ENCODE data around the gene GPATCH2L.
A peak's percentile ranks its signal among the peaks of the same experiment; 100 is the strongest.

The GPATCH2L gene

DNA sequence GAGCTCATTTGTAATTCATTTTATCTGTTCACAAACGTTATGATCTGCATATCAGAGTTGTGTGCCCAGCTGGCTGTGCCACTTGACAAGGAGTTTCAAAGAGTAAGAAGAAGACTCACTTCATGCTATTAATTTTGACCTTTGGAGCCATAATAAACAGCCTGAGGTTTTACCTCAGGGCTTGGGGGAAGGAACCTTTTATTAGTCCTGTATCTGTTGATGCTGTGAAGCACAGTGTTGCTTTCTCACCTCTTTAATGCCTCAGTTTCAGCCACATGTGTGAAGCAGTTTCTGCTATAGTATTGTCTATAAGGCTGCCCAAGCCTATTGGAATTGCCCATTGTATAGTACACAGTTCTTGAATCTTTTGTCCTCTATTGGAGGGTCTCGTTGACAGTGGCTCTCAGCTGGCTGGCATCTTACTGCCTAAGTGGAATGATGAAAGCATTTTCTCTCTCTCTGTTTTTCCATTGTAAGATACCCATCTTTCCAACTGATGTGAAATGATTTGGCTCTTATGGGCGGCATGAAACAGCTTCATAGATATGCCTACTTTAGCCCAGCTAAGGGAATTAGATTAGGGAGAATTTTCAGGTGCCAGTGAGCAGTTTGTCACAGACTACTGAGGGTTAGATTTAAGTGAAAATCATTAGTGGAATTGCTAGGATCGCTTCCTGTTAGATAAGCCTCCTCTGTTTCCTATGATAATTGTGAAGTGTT, 34.7 kb downstream of the GPATCH2L start:
- in situ Hi-C loops (cut with HindIII; ENCODE audit: low pct_ligation_motif_present, low pct_unique_long_range_greater_than_20kb, low sequenced_read_pairs): no loop called here
- no peak for DNase-seq

DNA sequence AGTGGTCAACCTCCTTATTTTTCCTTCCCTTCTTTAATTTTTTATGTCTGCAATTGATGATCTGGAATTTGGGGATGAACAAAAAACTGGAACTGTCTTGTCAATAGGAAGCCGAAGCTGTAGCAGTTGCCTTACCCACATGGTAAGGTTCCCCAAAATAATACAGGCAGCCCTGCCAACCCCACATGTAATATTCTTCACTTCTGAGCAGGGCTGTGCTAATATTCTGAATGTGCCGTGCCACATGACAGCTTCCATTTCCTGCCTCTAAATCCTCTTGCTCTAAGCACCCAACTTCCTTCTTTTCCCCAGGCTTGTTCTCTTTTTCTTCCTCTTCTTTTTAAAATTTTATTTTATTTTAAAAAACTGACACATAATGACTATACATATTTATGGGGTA, 39.6 kb downstream of the GPATCH2L start:
- DNase-seq: no peak
- in situ Hi-C loops (cut with HindIII; ENCODE audit: low pct_ligation_motif_present, low pct_unique_long_range_greater_than_20kb, low sequenced_read_pairs): no loop called here

DNA sequence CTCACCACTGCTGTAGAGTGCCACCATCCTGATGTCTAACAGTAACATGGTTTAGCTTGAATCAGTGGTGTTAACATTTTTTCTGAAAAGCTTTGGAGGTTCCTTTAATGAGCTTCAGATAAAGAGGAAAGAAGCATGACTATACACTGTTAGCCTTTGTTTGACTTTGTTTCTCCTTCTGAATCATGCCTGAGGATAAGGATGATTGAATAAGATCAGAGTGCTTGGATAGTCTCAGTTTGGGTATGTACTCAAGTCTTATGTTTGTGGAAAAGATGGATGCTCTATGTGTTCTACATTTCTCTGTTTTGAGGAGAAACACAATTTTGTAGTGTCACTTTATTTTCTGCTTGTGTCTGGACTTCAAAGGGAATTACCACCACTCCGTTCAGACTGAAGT, 42.0 kb downstream of the GPATCH2L start:
- no peak for DNase-seq

GRCh38 chr14:76194327-76194726, 42.6 kb downstream of the GPATCH2L start:
- in situ Hi-C loops (cut with HindIII; ENCODE audit: low pct_ligation_motif_present, low pct_unique_long_range_greater_than_20kb, low sequenced_read_pairs): no loop called here
- no peak for DNase-seq

More for the DNA sequence above, 42.0 kb downstream of the GPATCH2L start:
- in situ Hi-C loops (cut with HindIII; ENCODE audit: low pct_ligation_motif_present, low pct_unique_long_range_greater_than_20kb, low sequenced_read_pairs): no loop called here

DNA sequence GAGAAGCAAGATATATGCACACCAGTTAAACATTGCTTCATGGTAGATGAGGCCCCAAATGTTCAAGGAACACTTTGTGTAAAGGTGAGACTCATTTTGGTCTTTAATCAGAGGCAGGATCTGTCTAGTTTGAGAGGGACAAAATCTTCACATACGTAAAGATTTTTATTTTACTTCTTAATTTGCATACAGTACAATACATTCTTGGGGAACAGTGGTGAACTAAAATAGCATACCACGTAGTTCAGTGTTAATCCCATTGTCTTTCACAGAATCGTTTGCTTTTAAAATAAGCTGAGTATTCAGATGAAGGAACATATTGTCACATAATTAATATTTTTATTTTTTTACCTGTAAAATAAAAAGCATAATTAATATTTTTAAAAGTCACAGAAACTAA, 43.3 kb downstream of the GPATCH2L start:
- no peak for DNase-seq
- in situ Hi-C loops (cut with HindIII; ENCODE audit: low pct_ligation_motif_present, low pct_unique_long_range_greater_than_20kb, low sequenced_read_pairs): no loop called here

DNA sequence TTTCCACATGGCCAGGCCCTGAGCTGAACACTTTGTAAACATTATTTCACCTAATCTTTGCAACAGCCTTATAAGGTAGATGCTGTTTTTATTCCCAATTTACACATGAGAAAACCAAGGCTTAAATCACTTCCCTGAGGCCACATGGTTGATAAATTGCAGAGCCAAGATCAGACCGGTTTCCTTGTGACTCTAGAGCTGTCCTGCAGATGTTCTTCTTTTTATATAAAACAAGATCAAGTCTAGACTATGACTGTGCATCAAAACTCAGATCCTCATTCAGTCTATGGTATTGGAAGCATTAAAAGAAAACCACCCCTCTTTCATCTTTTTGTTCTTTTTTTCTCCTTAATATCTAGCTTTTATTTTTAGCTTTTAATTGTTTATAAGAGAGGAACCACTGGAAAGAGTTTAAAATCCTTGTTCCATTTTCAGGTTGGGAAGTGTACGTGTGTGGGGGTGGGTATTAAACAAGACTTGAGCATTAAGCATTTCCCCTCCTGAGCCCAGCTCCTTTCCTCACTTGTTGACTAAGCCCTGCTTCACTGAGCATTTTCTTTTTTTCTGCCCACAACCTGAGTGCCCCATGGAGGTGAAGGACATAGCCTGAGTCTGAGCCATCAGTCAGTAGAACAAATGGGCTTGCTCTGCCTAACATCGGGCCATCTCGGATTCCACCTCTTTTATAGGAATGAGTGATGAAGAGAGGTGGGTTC, 45.4 kb downstream of the GPATCH2L start:
- in situ Hi-C loops (cut with HindIII; ENCODE audit: low pct_ligation_motif_present, low pct_unique_long_range_greater_than_20kb, low sequenced_read_pairs): no loop called here
- no peak for DNase-seq

- DNase-seq: peak; percentile 19
Observed at GRCh38 chr14:76201162-76201561, 49.4 kb downstream of the GPATCH2L start.

DNA sequence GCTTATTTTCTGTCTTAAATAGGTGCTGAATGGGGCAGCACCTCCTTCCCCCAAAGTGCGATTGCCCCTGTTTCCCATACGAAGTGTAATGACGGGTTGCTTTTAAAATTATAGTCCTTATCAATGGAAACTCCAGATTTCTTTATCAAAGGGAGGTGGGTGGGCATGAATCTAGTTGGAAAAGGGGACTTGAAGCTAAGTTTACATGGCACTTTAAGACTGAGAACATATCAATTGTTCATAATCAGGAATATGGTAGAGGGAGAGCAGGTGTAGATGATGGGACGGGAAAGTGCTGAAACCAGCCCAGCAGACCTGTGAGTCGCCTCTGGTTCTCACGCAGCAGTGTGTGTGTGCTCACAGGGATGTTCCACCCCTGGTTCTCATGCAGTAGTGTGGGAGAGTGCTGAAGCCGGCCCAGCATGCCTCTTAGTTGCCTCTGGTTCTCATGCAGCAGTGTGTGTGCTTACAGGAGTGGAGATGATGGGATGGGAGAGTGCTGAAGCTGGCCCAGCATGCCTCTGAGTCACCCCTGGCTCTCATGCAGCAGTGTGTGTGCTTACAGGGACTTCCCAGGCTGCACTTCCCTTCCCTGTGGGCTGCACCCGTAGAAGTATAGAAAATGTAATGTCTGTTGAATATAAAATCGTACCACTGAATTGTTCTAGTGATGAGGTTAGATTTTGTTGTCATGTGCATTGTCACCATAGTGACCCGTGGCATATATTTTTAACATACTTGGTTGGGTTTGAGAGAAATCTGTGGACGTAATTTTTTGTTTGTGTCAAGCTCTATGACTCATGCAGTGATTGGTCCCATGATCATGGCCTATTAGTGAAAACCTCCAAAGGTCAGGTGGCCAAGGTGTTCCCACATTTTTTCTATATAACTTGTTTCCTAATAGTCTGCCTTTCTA, 51.6 kb downstream of the GPATCH2L start:
- peak; percentile 75 for DNase-seq
- in situ Hi-C loops (cut with HindIII; ENCODE audit: low pct_ligation_motif_present, low pct_unique_long_range_greater_than_20kb, low sequenced_read_pairs): no loop called here

More at GRCh38 chr14:76201162-76201561, 49.4 kb downstream of the GPATCH2L start:
- in situ Hi-C loops (cut with HindIII; ENCODE audit: low pct_ligation_motif_present, low pct_unique_long_range_greater_than_20kb, low sequenced_read_pairs): no loop called here

GRCh38 chr14:76204461-76205230, 52.9 kb downstream of the GPATCH2L start:
- no peak for DNase-seq
- in situ Hi-C loops (cut with HindIII; ENCODE audit: low pct_ligation_motif_present, low pct_unique_long_range_greater_than_20kb, low sequenced_read_pairs): no loop called here

DNA sequence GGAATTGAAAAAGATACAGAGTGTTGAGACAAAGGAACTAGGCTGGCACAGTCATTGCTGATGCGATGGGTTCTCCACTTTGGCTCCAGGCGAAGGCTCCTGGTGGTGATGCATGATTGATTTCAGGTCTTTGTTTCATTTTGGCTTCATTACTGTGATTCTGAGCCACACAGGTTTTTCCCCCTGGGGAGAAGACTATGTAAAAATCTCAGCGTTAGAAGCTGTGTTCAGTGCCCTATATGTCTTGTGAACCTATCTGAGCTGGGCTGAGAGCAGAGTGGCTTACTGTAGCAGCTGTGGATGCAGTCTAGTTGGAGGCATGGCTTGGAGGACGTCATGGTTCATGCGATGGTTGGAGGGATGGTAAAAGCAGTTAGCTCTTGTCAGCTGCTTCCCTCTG, 54.0 kb downstream of the GPATCH2L start:
- DNase-seq: no peak
- in situ Hi-C loops (cut with HindIII; ENCODE audit: low pct_ligation_motif_present, low pct_unique_long_range_greater_than_20kb, low sequenced_read_pairs): no loop called here

DNA sequence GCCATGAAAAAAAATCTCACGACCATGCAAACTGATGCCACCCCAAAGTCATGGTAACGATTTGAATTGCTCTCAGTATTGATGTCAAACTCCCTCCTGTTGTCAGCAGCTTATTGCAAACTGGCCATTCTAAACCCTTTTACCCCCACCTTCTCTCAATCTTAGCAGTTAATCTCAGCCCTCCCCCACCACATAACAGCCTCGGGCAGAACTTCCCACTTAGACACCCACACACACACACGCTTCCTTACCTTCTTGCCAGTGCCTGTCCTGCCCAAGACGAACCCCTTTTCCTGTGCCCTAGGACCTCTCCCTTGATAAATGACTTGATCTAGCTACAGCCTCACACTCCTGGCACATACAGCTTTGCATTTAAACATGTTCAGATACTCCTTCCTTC, 56.6 kb downstream of the GPATCH2L start:
- no peak for DNase-seq
- in situ Hi-C loops (cut with HindIII; ENCODE audit: low pct_ligation_motif_present, low pct_unique_long_range_greater_than_20kb, low sequenced_read_pairs): no loop called here

- in situ Hi-C loops (cut with HindIII; ENCODE audit: low pct_ligation_motif_present, low pct_unique_long_range_greater_than_20kb, low sequenced_read_pairs): no loop called here
- no peak for DNase-seq
Observed at GRCh38 chr14:76212242-76212641, 60.5 kb downstream of the GPATCH2L start.

- in situ Hi-C loops (cut with HindIII; ENCODE audit: low pct_ligation_motif_present, low pct_unique_long_range_greater_than_20kb, low sequenced_read_pairs): no loop called here
- DNase-seq: no peak
Observed at GRCh38 chr14:76217179-76217578, 65.5 kb downstream of the GPATCH2L start.

GRCh38 chr14:76218662-76219061, 66.9 kb downstream of the GPATCH2L start:
- in situ Hi-C loops (cut with HindIII; ENCODE audit: low pct_ligation_motif_present, low pct_unique_long_range_greater_than_20kb, low sequenced_read_pairs): no loop called here
- DNase-seq: no peak

- no peak for DNase-seq
- in situ Hi-C loops (cut with HindIII; ENCODE audit: low pct_ligation_motif_present, low pct_unique_long_range_greater_than_20kb, low sequenced_read_pairs): no loop called here
Observed at GRCh38 chr14:76219873-76220272, 68.2 kb downstream of the GPATCH2L start.

DNA sequence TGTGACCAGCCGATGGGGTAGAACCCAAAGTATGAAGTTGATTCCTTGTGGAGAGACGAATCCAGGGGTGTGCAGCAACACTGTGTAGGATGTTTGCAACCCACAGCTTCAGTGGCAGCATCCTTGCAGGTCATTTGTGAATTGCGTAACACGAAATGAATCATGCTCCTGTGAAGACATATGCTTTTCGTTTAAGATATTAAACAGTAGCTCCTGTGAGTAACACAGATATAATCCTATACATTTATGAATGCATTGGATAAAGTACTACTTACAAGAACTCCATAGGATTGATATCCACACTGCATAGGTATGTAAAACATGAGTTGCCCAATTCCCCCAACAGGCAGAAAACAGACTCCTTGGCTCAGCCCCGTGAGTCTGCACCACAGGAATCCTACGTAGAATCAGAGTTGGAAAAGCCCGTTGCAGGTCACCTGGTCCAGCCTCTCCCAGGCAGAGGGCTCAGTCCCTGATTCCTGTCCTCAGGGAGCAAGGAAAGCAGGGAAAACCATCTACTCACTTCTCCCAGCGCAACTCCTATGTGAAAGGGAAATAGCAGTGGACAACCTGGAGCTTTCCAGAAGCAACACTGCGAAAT, 75.8 kb downstream of the GPATCH2L start:
- in situ Hi-C loops (cut with HindIII; ENCODE audit: low pct_ligation_motif_present, low pct_unique_long_range_greater_than_20kb, low sequenced_read_pairs): no loop called here
- no peak for DNase-seq

DNA sequence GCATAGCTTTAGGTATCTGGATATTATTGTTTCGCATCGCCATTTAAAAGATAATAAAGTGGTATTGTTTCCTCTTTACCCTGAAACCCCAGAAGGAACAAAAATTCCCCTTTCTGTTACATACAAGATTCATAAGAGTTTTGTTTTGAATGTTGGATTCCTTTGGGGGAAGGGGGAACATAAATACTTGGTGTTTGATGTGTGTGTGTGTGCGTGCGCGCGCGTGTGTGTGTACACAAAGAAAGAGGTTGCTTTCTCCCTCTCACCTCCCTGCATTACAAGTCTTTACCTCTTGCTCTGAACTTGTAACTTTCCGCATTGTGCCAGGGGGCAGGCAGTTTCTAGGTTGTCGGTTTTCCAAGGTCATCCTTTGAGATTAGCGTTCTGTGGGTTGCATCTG, 76.4 kb downstream of the GPATCH2L start:
- in situ Hi-C loops (cut with HindIII; ENCODE audit: low pct_ligation_motif_present, low pct_unique_long_range_greater_than_20kb, low sequenced_read_pairs): no loop called here

GRCh38 chr14:76232800-76233199, 81.1 kb downstream of the GPATCH2L start:
- in situ Hi-C loops (cut with HindIII; ENCODE audit: low pct_ligation_motif_present, low pct_unique_long_range_greater_than_20kb, low sequenced_read_pairs): no loop called here
- DNase-seq: no peak

More for the DNA sequence above, 76.4 kb downstream of the GPATCH2L start:
- DNase-seq: no peak

Measured in ACHN (cell line).